HPDE6-E6E7 (cell line): Measurements from ENCODE around the gene CLEC4M.
"Not testable (repeated sequence)": the region's sequence is repeated elsewhere in the genome, so short reads cannot be mapped to it uniquely, and the experiment has no call there.

Experiments used
- DNase-seq: peaks from one replicate; pipeline ENCODE4 v3.0.0; 2011; ENCODE audit warnings: missing footprints; ENCODE audit errors: extremely low spot score

CLEC4M gene

DNA sequence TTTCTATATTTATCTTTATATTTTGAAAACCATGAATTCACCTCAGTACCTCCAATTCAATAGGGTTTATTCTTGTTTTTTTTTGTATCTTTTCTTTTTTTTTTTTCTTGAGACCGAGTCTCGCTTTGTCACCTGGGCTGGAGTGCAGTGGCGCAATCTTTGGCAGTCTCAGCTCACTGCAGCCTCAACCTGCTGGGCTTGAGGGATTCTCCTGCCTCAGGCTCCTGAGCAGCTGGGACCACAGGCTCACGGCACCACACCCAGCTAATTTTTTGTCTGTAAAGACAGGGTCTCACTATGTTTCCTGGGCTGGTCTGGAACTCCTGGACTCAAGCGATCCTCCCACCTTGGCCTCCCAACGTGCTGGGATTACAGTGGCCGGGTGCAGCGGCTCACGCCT is 43.8 kb downstream of the CLEC4M start:
- DNase-seq = no peak

DNA sequence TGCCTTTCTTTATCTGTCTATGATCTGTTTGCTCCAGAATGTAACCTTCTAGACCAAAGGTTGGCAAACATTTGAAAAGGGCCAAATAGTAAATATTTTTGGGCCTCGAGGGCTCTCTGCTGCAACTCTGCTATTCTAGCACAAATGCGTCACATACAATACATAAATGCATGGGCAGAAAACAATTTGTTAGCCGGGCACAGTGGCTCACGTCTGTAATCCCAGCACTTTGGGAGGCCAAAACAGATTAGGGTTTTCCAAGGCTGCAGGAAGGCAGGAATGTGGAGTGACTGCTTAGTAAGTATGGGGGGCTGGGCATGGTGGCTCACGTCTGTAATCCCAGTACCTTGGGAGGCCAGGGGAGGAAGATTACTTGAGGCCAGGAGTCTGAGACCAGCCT is 45.1 kb downstream of the CLEC4M start:
- no peak for DNase-seq

DNA sequence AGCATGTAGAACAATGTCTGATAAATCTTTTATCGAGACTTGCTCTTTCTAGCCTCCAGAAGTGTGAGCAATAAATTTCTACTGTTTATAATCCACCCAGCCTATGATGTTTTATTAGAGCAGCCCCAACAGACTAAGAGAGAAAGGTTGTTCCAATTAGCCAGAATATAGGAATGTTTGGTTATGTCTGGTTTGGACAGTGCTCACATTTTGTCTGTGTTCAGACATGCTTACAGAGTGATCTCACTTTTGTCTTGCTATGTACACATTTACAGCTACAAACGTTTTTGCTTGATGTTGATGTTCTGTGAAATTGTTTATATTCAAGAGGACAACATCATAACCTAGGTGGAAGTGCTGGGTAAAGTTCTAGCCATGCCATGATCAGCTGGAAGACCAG is 48.9 kb downstream of the CLEC4M start:
- no peak for DNase-seq

DNA sequence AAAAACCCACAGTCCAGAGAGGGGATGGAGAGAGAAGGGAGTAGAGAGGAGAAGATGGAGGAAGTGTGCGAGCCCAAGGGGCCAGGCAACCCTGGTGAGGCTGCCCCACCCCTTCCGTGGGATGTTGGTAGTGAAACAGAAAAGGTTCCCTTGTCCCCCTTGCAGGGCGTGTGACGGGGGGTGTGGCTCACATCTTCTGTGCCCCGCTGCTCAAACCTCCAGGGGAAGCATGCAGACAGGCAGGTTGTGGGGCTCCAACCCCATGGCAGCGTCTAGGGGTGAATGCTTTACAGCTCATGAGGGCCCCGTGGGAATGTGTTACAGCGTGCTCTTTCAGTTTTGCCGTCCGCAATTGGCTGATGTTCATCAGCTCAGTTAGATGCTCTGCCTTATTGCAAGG is 52.3 kb downstream of the CLEC4M start:
- DNase-seq = no peak

DNA sequence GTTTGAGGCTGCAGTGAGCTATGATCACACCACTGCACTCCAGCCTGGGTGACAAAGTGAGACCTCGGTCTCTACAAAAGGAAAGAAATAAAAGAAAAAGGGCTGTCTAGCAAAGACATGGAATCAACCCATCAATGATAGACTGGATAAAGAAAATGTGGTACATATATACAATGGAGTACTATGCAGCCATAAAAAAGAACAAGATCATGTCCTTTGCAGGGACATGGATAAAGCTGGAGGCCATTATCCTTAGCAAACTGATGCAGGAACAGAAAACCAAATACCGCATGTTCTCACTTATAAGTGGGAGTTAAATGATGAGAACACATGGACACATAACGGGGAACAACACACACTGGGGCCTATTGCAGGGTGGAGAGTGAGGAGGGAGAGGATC is 53.0 kb downstream of the CLEC4M start:
- not testable (repeated sequence) for DNase-seq

DNA sequence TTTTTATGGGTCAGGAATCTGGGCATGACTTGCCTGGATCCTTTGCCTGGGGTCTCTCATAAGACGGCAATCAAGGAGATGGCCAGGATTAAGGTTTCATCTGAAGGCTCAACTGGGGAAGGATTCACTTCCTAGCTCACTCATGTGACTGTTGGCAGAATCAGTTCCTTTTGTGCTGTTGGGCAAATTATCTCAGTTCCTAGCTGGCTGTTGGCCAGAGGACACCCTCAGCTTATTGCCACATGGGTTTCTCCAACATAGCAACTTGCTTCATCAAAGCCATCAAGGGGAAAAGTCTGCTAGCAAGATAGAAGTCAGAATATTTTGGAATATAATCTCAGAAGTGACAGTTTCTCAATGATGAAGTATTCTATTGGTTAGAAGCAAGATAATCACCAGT is 54.8 kb downstream of the CLEC4M start:
- DNase-seq = no peak

DNA sequence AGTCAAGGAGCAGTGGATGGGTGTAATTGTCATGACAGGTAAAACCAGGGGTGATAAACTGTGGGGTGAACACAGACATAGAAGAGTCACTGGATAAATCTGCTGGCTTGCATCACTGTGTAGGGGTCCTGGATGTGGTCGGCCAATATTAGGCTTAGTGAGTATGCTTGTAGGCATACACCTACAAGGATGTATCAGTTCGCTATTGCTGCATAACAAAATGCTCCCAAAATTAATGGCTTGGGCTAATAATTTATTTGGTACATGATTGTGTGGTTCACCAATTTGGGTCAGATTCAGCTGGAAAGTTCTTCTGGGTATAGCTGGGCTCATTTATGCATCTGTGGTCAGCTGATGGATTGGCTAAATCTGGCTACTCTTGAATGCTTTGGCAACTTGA is 55.8 kb downstream of the CLEC4M start:
- no peak for DNase-seq
